Gastroesophageal sphincter (tissue), 3 donors: ENCODE measurements around the gene PLCB4.

Source experiments
- CTCF ChIP-seq, 4 experiments: fragments of 200-600 bp in 2 of 4; fragments of 450-650 bp in 2 of 4; sonication (generic) in 1 of 4; IDR thresholded peaks; one replicate each; pipeline ENCODE4 v1.5.1; 2017 to 2019; ENCODE audit warnings: antibody characterized with exemption in 4 of 4, mild to moderate bottlenecking in 2 of 4, moderate library complexity in 2 of 4
- POLR2A ChIP-seq, 2 donors: fragments of 450-650 bp; IDR thresholded peaks; one replicate each; pipeline ENCODE4 v1.6.1; 2017; ENCODE audit warnings: antibody characterized with exemption in 2 of 2, mild to moderate bottlenecking in 2 of 2, moderate library complexity in 1 of 2

DNA sequence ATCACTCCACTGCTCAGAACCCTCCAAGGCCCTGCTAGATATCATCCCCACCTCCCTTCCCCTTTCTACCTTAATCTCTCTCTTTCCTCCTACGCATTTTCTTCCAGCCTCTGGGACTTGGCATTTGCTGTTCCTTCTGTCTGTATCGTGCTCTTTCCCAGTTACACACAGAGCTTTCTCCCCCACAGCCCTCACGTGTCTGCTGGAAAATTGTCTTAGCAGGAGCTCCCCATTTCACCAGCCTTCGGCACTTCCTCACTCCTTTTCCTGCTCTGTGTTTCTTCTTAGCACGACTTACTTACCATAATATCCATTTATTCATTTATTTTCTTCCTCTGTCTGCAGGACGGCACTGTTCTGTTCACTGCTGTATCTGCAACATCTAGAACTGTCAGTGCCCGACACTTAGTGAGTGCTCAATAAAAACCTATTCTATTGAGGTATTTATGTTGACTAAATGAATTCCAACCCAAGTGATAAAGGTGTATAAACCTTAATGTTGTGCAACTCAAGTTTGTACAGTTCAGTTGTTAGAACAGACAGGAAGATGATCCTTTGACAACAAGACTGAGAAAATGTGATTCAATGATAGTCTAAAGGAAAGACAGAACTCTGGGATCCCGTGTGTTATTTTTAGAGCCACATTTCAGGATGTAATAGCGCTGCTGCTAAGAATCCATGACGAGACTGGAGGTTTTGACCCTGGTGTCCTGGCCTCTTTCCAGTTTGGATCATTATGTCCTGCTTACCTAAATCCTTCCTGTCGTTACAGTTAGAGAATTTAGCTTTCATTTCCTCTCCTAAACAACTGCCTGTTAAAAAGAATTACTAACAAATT, 275.4 kb downstream of the PLCB4 start:
- no peak for TF ChIP-seq CTCF (IDR thresholded peaks at IDR 0.05)
- TF ChIP-seq POLR2A (IDR thresholded peaks at IDR 0.05), result no peak
